DOHH2 (cell line): ENCODE measurements around the gene PTPN14.

ENCODE experiments used
- H3F3A ChIP-seq: fragments of 200-600 bp; sonication (generic), shearing (Covaris generic); 2 replicates; pipeline ENCODE4 v1.6.0; 2016; ENCODE audit warnings: antibody characterized with exemption, mild to moderate bottlenecking; ENCODE audit not compliant: control insufficient read depth, insufficient read depth
- H3K27ac ChIP-seq: fragments of 200-600 bp; sonication (generic); 2 replicates; pipeline ENCODE4 v1.5.1; 2014; ENCODE audit warnings: low read depth, mild to moderate bottlenecking, low read length, moderate library complexity
- H3K27me3 ChIP-seq: fragments of 200-600 bp; sonication (generic); 2 replicates; pipeline ENCODE4 v1.6.1; 2014; ENCODE audit warnings: mild to moderate bottlenecking, low read length, mixed read lengths; ENCODE audit not compliant: control insufficient read depth
- H3K36me3 ChIP-seq: fragments of 200-600 bp; sonication (generic); 2 replicates; pipeline ENCODE4 v1.6.1; 2014; ENCODE audit warnings: mild to moderate bottlenecking, low read length, moderate library complexity, mixed read lengths; ENCODE audit not compliant: control insufficient read depth
- H3K4me1 ChIP-seq: fragments of 200-600 bp; sonication (generic); 2 replicates; pipeline ENCODE4 v1.6.1; 2014; ENCODE audit warnings: mild to moderate bottlenecking, low read length, mixed read lengths; ENCODE audit not compliant: control insufficient read depth
- H3K4me2 ChIP-seq: fragments of 200-600 bp; sonication (generic); 2 replicates; pipeline ENCODE4 v1.6.0; 2014; ENCODE audit warnings: mild to moderate bottlenecking, low read length, moderate library complexity
- H3K4me3 ChIP-seq: fragments of 200-600 bp; sonication (generic); 2 replicates; pipeline ENCODE4 v1.5.1; 2014; ENCODE audit warnings: mild to moderate bottlenecking, low read length, mixed read lengths
- H3K79me2 ChIP-seq: fragments of 200-600 bp; sonication (generic); 2 replicates; pipeline ENCODE4 v1.6.1; 2014; ENCODE audit warnings: mild to moderate bottlenecking, low read length, mixed read lengths; ENCODE audit not compliant: control insufficient read depth
- H3K9me2 ChIP-seq: fragments of 200-600 bp; sonication (generic); replicated peaks from 2 replicates; pipeline ENCODE4 v1.6.1; 2014; ENCODE audit warnings: mild to moderate bottlenecking, low read length, mixed read lengths; ENCODE audit not compliant: control insufficient read depth
- H3K9me3 ChIP-seq: fragments of 200-600 bp; sonication (generic); 2 replicates; pipeline ENCODE4 v1.6.1; 2014; ENCODE audit warnings: antibody characterized with exemption, low read length, mixed read lengths; ENCODE audit not compliant: control insufficient read depth, insufficient read depth
- H4K20me1 ChIP-seq: fragments of 200-600 bp; sonication (generic); 2 replicates; pipeline ENCODE4 v1.6.0; 2014; ENCODE audit warnings: low read depth, mild to moderate bottlenecking, antibody characterized with exemption, low read length, moderate library complexity; ENCODE audit not compliant: control insufficient read depth, insufficient read depth
- EZH2phosphoT487 ChIP-seq: fragments of 200-600 bp; sonication (generic); IDR thresholded peaks from 2 replicates; pipeline ENCODE4 v1.6.1; 2017; ENCODE audit warnings: borderline replicate concordance, mild to moderate bottlenecking, antibody characterized with exemption, low read length, moderate library complexity, mixed read lengths
- TF ChIP-seq, protein P1 (sequence below): fragments of 200-600 bp; sonication (generic); IDR thresholded peaks from one replicate; pipeline ENCODE4 v1.5.1; 2014; ENCODE audit warnings: antibody characterized with exemption, mild to moderate bottlenecking, low read depth, low read length; ENCODE audit not compliant: poor library complexity, severe bottlenecking

PTPN14 gene

GRCh38 chr1:214463596-214463995 is 87.8 kb downstream of the PTPN14 start:
- Histone ChIP-seq H3K27ac (no peak overlapping the region), H3K9me3 (no peaks in the 10 kb centered on the region), H3F3A (no peaks in the 10 kb centered on the region), H3K4me1 (no peaks in the 10 kb centered on the region), H4K20me1 (no peaks in the 10 kb centered on the region), H3K36me3 (no peaks in the 10 kb centered on the region), H3K27me3 (no peaks in the 10 kb centered on the region), H3K4me2 (no peak overlapping the region), H3K4me3 (no peak overlapping the region), H3K79me2 (no peaks in the 10 kb centered on the region), H3K9me2 (no peaks in the 10 kb centered on the region)
- no peak for TF ChIP-seq EZH2phosphoT487
- TF ChIP-seq, protein P1, sequence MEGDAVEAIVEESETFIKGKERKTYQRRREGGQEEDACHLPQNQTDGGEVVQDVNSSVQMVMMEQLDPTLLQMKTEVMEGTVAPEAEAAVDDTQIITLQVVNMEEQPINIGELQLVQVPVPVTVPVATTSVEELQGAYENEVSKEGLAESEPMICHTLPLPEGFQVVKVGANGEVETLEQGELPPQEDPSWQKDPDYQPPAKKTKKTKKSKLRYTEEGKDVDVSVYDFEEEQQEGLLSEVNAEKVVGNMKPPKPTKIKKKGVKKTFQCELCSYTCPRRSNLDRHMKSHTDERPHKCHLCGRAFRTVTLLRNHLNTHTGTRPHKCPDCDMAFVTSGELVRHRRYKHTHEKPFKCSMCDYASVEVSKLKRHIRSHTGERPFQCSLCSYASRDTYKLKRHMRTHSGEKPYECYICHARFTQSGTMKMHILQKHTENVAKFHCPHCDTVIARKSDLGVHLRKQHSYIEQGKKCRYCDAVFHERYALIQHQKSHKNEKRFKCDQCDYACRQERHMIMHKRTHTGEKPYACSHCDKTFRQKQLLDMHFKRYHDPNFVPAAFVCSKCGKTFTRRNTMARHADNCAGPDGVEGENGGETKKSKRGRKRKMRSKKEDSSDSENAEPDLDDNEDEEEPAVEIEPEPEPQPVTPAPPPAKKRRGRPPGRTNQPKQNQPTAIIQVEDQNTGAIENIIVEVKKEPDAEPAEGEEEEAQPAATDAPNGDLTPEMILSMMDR = no peak

DNA sequence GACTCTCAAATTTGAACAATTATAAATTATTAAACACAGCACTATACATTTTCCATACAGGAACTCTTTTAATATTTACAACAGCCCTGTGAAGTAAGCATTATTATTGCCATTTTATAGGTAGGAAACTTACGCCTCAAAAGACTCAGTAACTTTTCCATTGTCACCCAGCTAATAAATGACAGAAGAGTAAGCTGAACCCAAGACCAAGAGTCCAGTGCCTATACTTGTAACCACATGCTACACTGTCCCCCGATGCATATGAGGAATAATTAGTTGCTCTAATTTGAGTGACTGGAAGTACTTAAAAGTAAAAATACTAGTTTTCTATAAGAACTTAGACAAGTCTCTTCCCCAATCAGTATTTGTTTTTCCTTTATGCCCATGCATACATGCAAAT is 88.5 kb downstream of the PTPN14 start:
- Histone ChIP-seq H3K9me2 (no peaks in the 10 kb centered on the region), H4K20me1 (no peaks in the 10 kb centered on the region), H3K9me3 (no peaks in the 10 kb centered on the region), H3K27me3 (no peaks in the 10 kb centered on the region), H3F3A (no peaks in the 10 kb centered on the region), H3K4me3 (no peak overlapping the region), H3K4me1 (no peaks in the 10 kb centered on the region), H3K36me3 (no peaks in the 10 kb centered on the region), H3K79me2 (no peaks in the 10 kb centered on the region), H3K27ac (no peak overlapping the region), H3K4me2 (no peak overlapping the region)
- TF ChIP-seq EZH2phosphoT487 = no peak
- TF ChIP-seq, protein P1 = no peak

GRCh38 chr1:214461305-214461704 is 90.1 kb downstream of the PTPN14 start:
- Histone ChIP-seq H4K20me1 (no peaks in the 10 kb centered on the region), H3K9me2 (no peaks in the 10 kb centered on the region), H3F3A (no peaks in the 10 kb centered on the region), H3K4me1 (no peaks in the 10 kb centered on the region), H3K79me2 (no peaks in the 10 kb centered on the region), H3K9me3 (no peaks in the 10 kb centered on the region), H3K27ac (no peak overlapping the region), H3K27me3 (no peaks in the 10 kb centered on the region), H3K4me2 (no peak overlapping the region), H3K4me3 (no peak overlapping the region), H3K36me3 (no peaks in the 10 kb centered on the region)
- no peak for TF ChIP-seq EZH2phosphoT487
- TF ChIP-seq, protein P1 = no peak
